Measurements from ENCODE around the gene DNAI1.

The DNAI1 gene

GRCh38 chr9:34552986-34553385 lies 94.4 kb downstream of the DNAI1 start:
- H3K4me3 ChIP-seq (ENCODE audit: low read depth, low read length), result no peak overlapping the region
- no peak for TF ChIP-seq CTCF (IDR thresholded peaks at IDR 0.05; ENCODE audit: borderline replicate concordance, insufficient read depth, low read depth, low read length)

- no peak for TF ChIP-seq CTCF (IDR thresholded peaks at IDR 0.05; ENCODE audit: borderline replicate concordance, insufficient read depth, low read depth, low read length)
- H3K4me3 ChIP-seq (ENCODE audit: low read depth, low read length), result no peak overlapping the region
These were observed 95.0 kb downstream of the DNAI1 start for GRCh38 chr9:34553511-34554021.

- no peak overlapping the region for H3K4me3 ChIP-seq (ENCODE audit: low read depth, low read length)
- TF ChIP-seq CTCF (IDR thresholded peaks at IDR 0.05; ENCODE audit: borderline replicate concordance, insufficient read depth, low read depth, low read length), result no peak
These were observed 95.8 kb downstream of the DNAI1 start for GRCh38 chr9:34554211-34555001.

- no peak for TF ChIP-seq CTCF (IDR thresholded peaks at IDR 0.05; ENCODE audit: borderline replicate concordance, insufficient read depth, low read depth, low read length)
- no peak overlapping the region for H3K4me3 ChIP-seq (ENCODE audit: low read depth, low read length)
These were observed 96.4 kb downstream of the DNAI1 start for GRCh38 chr9:34555002-34555348.

- TF ChIP-seq CTCF (IDR thresholded peaks at IDR 0.05; ENCODE audit: borderline replicate concordance, insufficient read depth, low read depth, low read length), result no peak
- H3K4me3 ChIP-seq (ENCODE audit: low read depth, low read length), result no peak overlapping the region
These were observed 96.9 kb downstream of the DNAI1 start for GRCh38 chr9:34555500-34555899.

GRCh38 chr9:34555936-34556525 lies 97.4 kb downstream of the DNAI1 start:
- no peak for TF ChIP-seq CTCF (IDR thresholded peaks at IDR 0.05; ENCODE audit: borderline replicate concordance, insufficient read depth, low read depth, low read length)

GRCh38 chr9:34556949-34557348 lies 98.3 kb downstream of the DNAI1 start:
- no peak for TF ChIP-seq CTCF (IDR thresholded peaks at IDR 0.05; ENCODE audit: borderline replicate concordance, insufficient read depth, low read depth, low read length)

More at GRCh38 chr9:34555936-34556525, 97.4 kb downstream of the DNAI1 start:
- H3K4me3 ChIP-seq (ENCODE audit: low read depth, low read length), result no peak overlapping the region

More at GRCh38 chr9:34556949-34557348, 98.3 kb downstream of the DNAI1 start:
- no peak overlapping the region for H3K4me3 ChIP-seq (ENCODE audit: low read depth, low read length)

Measured in GM12875 (cell line).